Ovary (tissue), 9 donors: ENCODE data around the gene SCART1. TPM values are rescaled to one million over a fixed set of nuclear protein-coding genes. Genes with fewer than 3 reads are reported as not detected.
"Not testable (repeated sequence)": the region's sequence is repeated elsewhere in the genome, so short reads cannot be mapped to it uniquely, and the experiment has no call there.

Experiments
- DNase-seq, 5 donors: peaks; one replicate each; pipeline ENCODE4 v3.0.0-alpha.2; 2019 to 2020
- H3K27ac ChIP-seq, 2 donors: fragments of 200-600 bp; one replicate each; pipeline versions ENCODE4 v1.5.1 to v1.8.0; 2019 to 2022
- H3K27me3 ChIP-seq: fragments of 200-600 bp; one replicate; pipeline ENCODE4 v1.8.0; 2022
- H3K36me3 ChIP-seq: fragments of 200-600 bp; sonication (generic); one replicate; pipeline ENCODE4 v1.5.1; 2019
- H3K4me1 ChIP-seq: one replicate; pipeline ENCODE4 v1.8.1; 2013; ENCODE audit warnings: mild to moderate bottlenecking, moderate library complexity; ENCODE audit not compliant: insufficient read depth
- H3K4me3 ChIP-seq: fragments of 200-600 bp; sonication (generic); one replicate; pipeline ENCODE4 v1.5.1; 2017
- H3K9me3 ChIP-seq, 2 donors: fragments of 200-600 bp in 1 of 2; sonication (generic) in 1 of 2; one replicate each; pipeline versions ENCODE4 v1.5.1 to v1.8.1; 2013 to 2019; ENCODE audit warnings: mild to moderate bottlenecking in 1 of 2, moderate library complexity in 1 of 2
- EP300 ChIP-seq: sonication (generic); formaldehyde crosslinking; IDR thresholded peaks from one replicate; pipeline ENCODE4 v1.6.1; 2017; ENCODE audit warnings: antibody characterized with exemption
- POLR2A ChIP-seq: fragments of 450-650 bp; IDR thresholded peaks from one replicate; pipeline ENCODE4 v1.6.1; 2017; ENCODE audit warnings: antibody characterized with exemption, mild to moderate bottlenecking, moderate library complexity
- WGBS, 3 donors: extraction: QIAGEN DNeasy Blood & Tissue Kit in 1 of 3; methylation state at CpG; one replicate each; pipeline versions ENCODE4 v1.1.5 to v1.1.7; 2013 to 2017; 5-methylcytosine and 5-hydroxymethylcytosine counted together
- intact Hi-C, 4 donors: fragments of 100-400 bp; cut with DNase I; formaldehyde crosslinking; loops; one replicate each; pipeline versions ENCODE4 v1.11.0 to v1.15.1; 2022 to 2023
- polyA plus RNA-seq, 2 donors: library from polyadenylated mRNA; stranded (reverse); fragments of 200-250 nt in 1 of 2; fragments of 350-450 nt in 1 of 2; fragmentation: Illumina TruSeq in 1 of 2; extraction: RNeasy Lipid Tissue Mini Kit (QIAGEN cat#74804) in 1 of 2; gene quantifications; one replicate each; pipeline ENCODE4 v1.2.3, GENCODE V29; 2013 to 2014
- total RNA-seq, 7 donors: library from RNA; depleted of rRNA in 2 of 7; stranded (reverse); fragments of >200 nt in 2 of 7; fragmentation: NEBNext Ultra II Directional in 3 of 7; extraction: Animal tissue kit (Norgen Biotek cat#: 25700) in 3 of 7; gene quantifications; one replicate each; pipeline versions ENCODE4 v1.1.0 to v1.2.4, GENCODE V29; 2016 to 2023
- TF ChIP-seq, protein P1 (sequence below), 3 donors: fragments of 450-650 bp in 2 of 3; fragments of 200-600 bp in 1 of 3; IDR thresholded peaks; one replicate each; pipeline versions ENCODE4 v1.5.1 to v1.8.0; 2016 to 2022; ENCODE audit warnings: antibody characterized with exemption in 3 of 3, mild to moderate bottlenecking in 1 of 3
- donor health status: DM: no; HTN: no; CAD: no; lungs with moderate emphysema.
- donor health status: DM: no; HTN: no; CAD: no.
- donor health status: Bipolar disorder and iron deficiency.
- donor health status: DM: yes; HTN: yes; CAD: no.
- donor health status: DM: no; HTN: no; CAD: no.
- donor health status: DM: yes; HTN: yes; CAD: no.

Gene SCART1
- total and polyA plus RNA-seq, 9 donors, result 0.71 to 5.0 (median 2.7) TPM

DNA sequence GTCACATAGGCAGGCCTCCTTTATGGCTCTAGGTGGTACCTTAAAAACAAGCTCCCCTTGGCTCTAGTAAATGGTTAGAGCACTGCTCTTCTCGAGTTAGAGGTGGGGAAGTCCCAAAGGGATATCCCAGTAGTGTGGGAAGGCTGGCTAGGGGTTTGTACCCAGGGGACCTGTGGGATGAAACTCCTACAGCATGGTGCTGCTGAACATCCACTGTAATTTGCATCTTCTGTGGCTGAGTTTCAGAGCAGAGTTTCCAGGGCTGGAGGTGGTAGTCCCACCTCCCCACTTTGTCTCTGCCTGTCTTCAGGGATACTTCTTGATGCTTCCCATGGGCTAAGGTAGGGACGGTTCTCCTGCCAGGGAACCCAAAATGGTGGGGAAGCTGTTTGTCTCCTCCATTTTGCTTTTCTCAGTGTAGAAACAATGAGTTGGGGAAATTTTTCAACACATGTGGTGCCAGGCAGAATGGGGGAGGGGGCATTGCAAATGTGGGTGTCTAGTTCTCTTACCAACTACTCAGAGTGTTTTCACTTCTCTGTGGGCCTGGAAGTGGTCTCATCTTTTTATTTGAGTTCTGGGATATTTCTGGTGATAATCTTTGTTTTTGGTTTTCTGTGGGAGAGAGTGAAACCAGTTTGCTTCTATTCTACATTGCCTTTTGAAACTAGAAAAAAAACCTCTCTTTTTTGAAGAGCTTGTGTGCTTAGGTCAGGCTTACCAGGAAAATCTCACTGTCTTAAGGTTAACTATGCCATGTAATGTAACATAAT, 36.3 kb downstream of the SCART1 start:
- no peak for DNase-seq
- Histone ChIP-seq H3K27ac (no peak overlapping the region), H3K9me3 (no peaks in the 10 kb centered on the region), H3K36me3 (no peaks in the 10 kb centered on the region), H3K4me3 (no peak overlapping the region), H3K4me1 (no peaks in the 10 kb centered on the region), H3K27me3 (no peaks in the 10 kb centered on the region)
- TF ChIP-seq POLR2A (no peak), EP300 (no peak)
- TF ChIP-seq, protein P1, sequence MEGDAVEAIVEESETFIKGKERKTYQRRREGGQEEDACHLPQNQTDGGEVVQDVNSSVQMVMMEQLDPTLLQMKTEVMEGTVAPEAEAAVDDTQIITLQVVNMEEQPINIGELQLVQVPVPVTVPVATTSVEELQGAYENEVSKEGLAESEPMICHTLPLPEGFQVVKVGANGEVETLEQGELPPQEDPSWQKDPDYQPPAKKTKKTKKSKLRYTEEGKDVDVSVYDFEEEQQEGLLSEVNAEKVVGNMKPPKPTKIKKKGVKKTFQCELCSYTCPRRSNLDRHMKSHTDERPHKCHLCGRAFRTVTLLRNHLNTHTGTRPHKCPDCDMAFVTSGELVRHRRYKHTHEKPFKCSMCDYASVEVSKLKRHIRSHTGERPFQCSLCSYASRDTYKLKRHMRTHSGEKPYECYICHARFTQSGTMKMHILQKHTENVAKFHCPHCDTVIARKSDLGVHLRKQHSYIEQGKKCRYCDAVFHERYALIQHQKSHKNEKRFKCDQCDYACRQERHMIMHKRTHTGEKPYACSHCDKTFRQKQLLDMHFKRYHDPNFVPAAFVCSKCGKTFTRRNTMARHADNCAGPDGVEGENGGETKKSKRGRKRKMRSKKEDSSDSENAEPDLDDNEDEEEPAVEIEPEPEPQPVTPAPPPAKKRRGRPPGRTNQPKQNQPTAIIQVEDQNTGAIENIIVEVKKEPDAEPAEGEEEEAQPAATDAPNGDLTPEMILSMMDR (IDR thresholded peaks at IDR 0.05), result no peak
- 51 to 68% (median 53%) methylated on average over 2 of the region's 2 CpGs for WGBS, 3 donors
- intact Hi-C loops, result no loop called here

DNA sequence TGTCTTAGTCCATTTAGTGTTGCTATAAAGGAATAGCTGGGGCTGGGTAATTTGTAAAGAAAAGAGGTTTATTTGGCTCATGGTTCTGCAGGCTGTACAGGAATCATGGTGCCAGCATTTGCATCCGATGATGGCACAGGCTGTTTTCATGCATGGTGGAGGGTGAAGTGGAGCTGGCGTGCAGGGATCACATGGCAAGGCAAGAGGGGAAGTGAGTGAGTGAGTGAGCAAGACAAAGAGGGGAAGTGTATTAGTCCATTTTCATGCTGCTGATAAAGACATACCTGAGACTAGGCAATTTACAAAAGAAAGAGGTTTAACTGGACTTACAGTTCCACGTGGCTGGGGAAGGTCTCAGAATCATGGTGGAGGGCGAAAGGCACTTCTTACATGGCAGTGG, 39.8 kb downstream of the SCART1 start:
- H3K27ac ChIP-seq, H3K27me3 ChIP-seq, H3K4me1 ChIP-seq, H3K4me3 ChIP-seq, intact Hi-C loops, DNase-seq, H3K36me3 ChIP-seq, H3K9me3 ChIP-seq: not testable (repeated sequence)
- WGBS, 3 donors, result 77 to 82% (median 77%) methylated on average over 4 of the region's 4 CpGs

DNA sequence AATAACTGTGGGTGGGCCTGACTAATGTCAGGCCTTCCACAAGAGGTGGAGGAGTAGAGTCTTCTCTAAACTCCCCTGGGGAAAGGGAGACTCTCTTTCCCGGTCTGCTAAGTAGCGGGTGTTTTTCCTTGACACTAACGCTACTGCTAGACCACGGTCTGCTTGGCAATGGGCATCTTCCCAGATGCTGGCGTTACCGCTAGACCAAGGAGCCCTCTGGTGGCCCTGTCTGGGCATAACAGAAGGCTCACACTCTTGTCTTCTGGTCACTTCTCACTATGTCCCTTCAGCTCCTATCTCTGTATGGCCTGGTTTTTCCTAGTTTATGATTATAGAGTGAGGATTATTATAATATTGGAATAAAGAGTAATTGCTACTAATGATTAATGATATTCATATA, 43.6 kb downstream of the SCART1 start:
- intact Hi-C loops, H3K27ac ChIP-seq, H3K27me3 ChIP-seq, H3K4me3 ChIP-seq, H3K9me3 ChIP-seq, H3K36me3 ChIP-seq, DNase-seq, H3K4me1 ChIP-seq: not testable (repeated sequence)
- 39 to 58% (median 51%) methylated on average over 6 of the region's 6 CpGs for WGBS, 3 donors

DNA sequence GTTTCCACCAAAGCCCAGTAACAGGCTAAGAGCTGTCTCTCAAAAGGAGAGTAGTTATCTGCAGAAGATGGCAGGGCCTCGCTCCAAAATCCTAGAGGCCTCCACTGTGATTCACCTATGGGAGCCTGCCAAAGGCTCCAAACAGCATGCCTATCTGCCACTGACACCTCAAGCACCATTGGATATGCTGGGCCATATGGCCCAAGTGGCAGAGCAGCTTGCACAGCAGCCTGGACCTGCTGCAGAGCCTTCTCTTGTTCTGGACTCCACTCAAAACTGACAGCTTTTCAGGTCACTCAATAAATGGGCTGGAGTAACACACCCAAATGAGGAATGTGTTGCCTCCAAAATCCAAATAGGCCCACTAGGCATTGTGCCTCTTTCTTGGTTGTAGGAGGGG, 45.4 kb downstream of the SCART1 start:
- H3K27me3 ChIP-seq, H3K36me3 ChIP-seq, H3K4me1 ChIP-seq, H3K9me3 ChIP-seq, H3K4me3 ChIP-seq, DNase-seq, H3K27ac ChIP-seq, intact Hi-C loops: not testable (repeated sequence)
- 52 to 70% (median 64%) methylated on average over 1 of the region's 1 CpG for WGBS, 3 donors

DNA sequence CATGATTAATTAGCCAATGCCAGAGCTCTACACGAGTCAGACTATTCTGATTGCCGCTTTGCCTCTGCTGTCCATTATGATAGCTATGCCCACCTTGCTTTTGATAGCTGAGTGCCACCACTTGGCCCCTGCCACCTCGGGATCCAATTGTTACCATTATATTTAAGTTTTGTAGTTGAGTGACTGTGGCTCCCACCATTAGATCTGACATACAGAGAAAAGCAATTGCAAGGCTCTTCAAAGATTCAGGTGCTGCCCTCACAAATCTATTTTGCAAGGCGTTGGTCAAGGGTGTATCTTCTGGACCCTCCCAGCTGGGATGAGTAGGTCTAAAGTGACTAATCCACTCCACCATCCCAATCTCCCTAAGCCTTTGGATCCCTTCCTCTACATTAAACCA, 47.2 kb downstream of the SCART1 start:
- H3K4me1 ChIP-seq, H3K27ac ChIP-seq, intact Hi-C loops, DNase-seq, H3K27me3 ChIP-seq, H3K4me3 ChIP-seq, H3K9me3 ChIP-seq, H3K36me3 ChIP-seq: not testable (repeated sequence)
- WGBS, 3 donors, result 61 to 68% (median 67%) methylated on average over 4 of the region's 4 CpGs

DNA sequence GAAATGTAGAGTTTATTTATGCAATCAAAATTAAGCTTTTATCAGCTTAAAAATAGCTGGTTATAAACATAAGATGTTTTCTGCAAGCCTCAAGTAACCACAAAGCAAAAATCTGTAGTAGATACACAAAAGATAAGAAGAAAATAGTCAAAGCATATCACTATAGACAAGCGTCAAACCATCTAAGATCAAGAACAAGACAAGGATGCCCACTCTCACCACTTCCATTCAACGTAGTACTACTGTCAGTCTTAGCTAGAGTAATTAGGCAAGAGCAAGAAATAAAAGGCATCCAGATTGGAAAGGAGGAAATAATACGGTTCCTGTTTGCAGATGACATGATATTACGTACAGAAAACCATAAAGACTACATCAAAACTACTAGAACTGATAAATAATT, 56.0 kb downstream of the SCART1 start:
- H3K27ac ChIP-seq, result no peak overlapping the region
- H3K9me3 ChIP-seq, result peaks cover 0 to 4% of the 10 kb centered on the region in 2 donors
- intact Hi-C loops, result no loop called here
- no peak overlapping the region for H3K4me3 ChIP-seq
- H3K36me3 ChIP-seq, result no peaks in the 10 kb centered on the region
- TF ChIP-seq, protein P1 (IDR thresholded peaks at IDR 0.05), result no peak
- no peak for DNase-seq
- no peaks in the 10 kb centered on the region for H3K4me1 ChIP-seq
- H3K27me3 ChIP-seq, result no peaks in the 10 kb centered on the region
- 78 to 89% (median 84%) methylated on average over 4 of the region's 4 CpGs for WGBS, 3 donors
